Chondrocyte (in vitro differentiated cells): ENCODE measurements around the gene ELF4. TPM values are rescaled to one million over a fixed set of nuclear protein-coding genes. Genes with fewer than 3 reads are reported as not detected.

Experiments used
- DNase-seq: peaks from one replicate; pipeline ENCODE4 v3.0.0; 2021; ENCODE audit warnings: mixed read lengths, low spot score
- H3K27ac Mint-ChIP-seq: one replicate; pipeline ENCODE4 v1.8.0; 2021; ENCODE audit warnings: mild to moderate bottlenecking, moderate library complexity, mixed read lengths; ENCODE audit not compliant: unreplicated experiment
- H3K27me3 Mint-ChIP-seq: 2 replicates; pipeline ENCODE4 v1.8.0; 2021; ENCODE audit warnings: low read depth, mixed read lengths
- H3K36me3 Mint-ChIP-seq: 2 replicates; pipeline ENCODE4 v1.8.0; 2021; ENCODE audit warnings: low read depth, mixed read lengths
- H3K4me1 Mint-ChIP-seq: 2 replicates; pipeline ENCODE4 v1.8.0; 2021; ENCODE audit warnings: low read depth, mild to moderate bottlenecking, mixed read lengths
- H3K4me3 Mint-ChIP-seq: one replicate; pipeline ENCODE4 v1.8.0; 2021; ENCODE audit warnings: mild to moderate bottlenecking, moderate library complexity, mixed read lengths; ENCODE audit not compliant: unreplicated experiment
- H3K9me3 Mint-ChIP-seq: 2 replicates; pipeline ENCODE4 v1.8.0; 2021; ENCODE audit warnings: low read depth, mixed read lengths
- CTCF ChIP-seq: fragments of 200-600 bp; sonication (generic); IDR thresholded peaks from 2 replicates; pipeline ENCODE4 v1.5.0; 2021; ENCODE audit warnings: antibody characterized with exemption, mild to moderate bottlenecking, moderate library complexity
- total RNA-seq: library from RNA; stranded (reverse); gene quantifications from 3 replicates; pipeline ENCODE4 v1.2.1, GENCODE V29; 2021

ELF4 gene
- total RNA-seq, 1 donor from 2014 or later: 25.7 TPM

DNA sequence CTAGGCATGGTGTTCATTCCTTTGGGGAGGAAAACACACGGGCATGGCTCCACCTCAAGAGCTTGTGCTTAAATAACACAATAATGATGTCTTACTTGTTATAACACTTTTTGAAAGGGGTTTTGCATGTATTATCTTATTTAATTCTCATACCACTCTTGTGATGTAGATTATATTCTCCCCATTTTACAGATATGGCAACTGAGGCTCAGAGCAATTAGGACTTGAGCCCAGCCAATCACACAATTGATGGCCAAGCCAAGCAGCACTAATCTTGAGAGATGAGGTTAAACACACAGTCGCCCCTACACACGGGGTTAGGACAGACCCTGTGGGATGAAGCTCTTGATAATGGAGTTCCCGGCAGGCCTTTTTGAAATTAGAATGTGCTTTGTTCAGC is 82.7 kb downstream of the ELF4 start:
- Mint-ChIP-seq H3K27ac (no peak overlapping the region), H3K27me3 (no peaks in the 10 kb centered on the region), H3K36me3 (peaks cover 8% of the 10 kb centered on the region), H3K4me1 (no peaks in the 10 kb centered on the region), H3K4me3 (no peak overlapping the region), H3K9me3 (no peaks in the 10 kb centered on the region)
- no peak for DNase-seq
- no peak for TF ChIP-seq CTCF

DNA sequence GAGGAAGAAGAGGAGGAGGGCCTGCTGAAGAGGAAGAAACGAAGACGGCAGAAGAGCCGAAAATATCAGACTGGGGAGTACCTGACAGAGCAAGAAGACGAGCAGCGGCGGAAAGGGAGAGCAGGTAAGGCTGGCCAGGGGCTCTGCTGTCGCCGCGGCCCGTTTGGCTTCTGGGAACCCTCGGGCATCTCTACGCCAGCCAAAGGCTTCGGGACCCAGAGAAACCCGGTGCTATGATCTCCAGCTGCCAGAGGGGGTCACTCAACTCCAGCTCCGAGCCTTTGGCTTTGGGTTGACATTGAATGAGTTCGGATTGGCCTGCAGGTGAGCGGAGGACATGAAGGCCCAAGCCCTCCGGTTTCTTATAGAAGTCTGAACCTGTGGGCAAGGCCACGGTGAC is 85.0 kb downstream of the ELF4 start:
- Mint-ChIP-seq H3K4me3 (no peak overlapping the region), H3K27me3 (no peaks in the 10 kb centered on the region), H3K4me1 (no peaks in the 10 kb centered on the region), H3K9me3 (no peaks in the 10 kb centered on the region), H3K27ac (no peak overlapping the region), H3K36me3 (peaks cover 8% of the 10 kb centered on the region)
- no peak for DNase-seq
- TF ChIP-seq CTCF: peak; percentile 21

DNA sequence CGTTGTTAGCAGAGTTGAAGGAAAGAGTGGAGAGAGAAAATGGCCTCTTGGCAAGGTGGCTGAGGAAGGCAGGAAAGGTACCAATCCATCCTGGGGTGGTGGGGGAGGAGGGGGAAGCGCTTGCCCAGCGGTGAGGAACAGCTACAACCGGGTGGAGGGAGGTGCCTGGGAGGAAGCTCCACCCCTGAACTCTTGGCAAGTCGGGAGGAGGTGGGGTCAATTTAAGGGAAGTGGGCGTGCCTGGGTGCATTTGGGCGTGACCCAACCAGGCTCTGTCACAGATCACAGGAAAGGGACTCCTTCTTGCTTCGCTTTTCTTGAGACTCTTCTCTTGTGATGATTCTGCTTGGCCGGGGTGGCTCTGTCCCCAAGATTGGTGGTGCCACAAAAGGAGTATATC is 86.2 kb downstream of the ELF4 start:
- Mint-ChIP-seq H3K9me3 (no peaks in the 10 kb centered on the region), H3K36me3 (peaks cover 8% of the 10 kb centered on the region), H3K4me1 (peaks cover 7% of the 10 kb centered on the region), H3K27me3 (no peaks in the 10 kb centered on the region), H3K4me3 (no peak overlapping the region), H3K27ac (no peak overlapping the region)
- no peak for TF ChIP-seq CTCF
- no peak for DNase-seq

DNA sequence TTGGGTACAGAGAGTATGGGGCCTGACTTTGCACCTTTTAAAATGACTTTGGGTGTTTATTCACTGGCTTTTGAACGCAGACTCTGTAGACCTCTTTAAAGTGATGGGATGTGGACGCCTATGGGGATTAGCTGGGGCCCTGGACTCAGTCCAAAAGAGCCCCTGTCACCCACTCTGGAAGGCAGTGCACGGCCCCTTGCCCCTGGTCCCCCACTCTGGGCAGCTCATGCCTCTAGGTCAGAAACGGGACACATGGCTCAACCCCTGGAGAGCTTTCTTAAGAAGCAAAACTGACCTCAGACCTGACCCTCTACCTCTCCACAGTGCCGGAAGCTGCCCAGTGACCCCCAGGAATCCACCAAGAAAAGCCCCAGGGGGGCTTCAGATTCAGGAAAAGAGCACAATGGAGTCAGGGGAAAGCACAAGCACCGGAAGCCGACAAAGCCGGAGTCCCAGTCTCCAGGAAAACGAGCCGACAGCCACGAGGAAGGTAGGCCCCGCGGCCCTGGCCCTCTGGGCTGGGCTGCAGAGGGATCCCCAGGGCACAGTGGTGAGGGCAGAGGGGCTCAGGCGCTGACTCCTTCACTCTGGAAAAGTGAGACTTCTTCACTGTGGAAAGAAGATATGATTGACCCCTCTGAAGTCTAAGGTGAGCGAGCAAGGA is 89.5 kb downstream of the ELF4 start:
- no peak for TF ChIP-seq CTCF
- DNase-seq: no peak
- H3K27ac Mint-ChIP-seq: no peak overlapping the region
- no peaks in the 10 kb centered on the region for H3K27me3 Mint-ChIP-seq
- H3K9me3 Mint-ChIP-seq: no peaks in the 10 kb centered on the region
- H3K4me3 Mint-ChIP-seq: no peak overlapping the region
- peaks cover 9% of the 10 kb centered on the region for H3K4me1 Mint-ChIP-seq
- H3K36me3 Mint-ChIP-seq: peaks cover 6% of the 10 kb centered on the region

- no peak for TF ChIP-seq CTCF
- Mint-ChIP-seq H3K36me3 (peaks cover 9% of the 10 kb centered on the region), H3K27ac (no peak overlapping the region), H3K4me1 (peaks cover 9% of the 10 kb centered on the region), H3K27me3 (no peaks in the 10 kb centered on the region), H3K9me3 (no peaks in the 10 kb centered on the region), H3K4me3 (no peak overlapping the region)
- DNase-seq: no peak
Measured at GRCh38 chrX:130018143-130018542, 92.2 kb downstream of the ELF4 start.
